HG03159 (cell line): ENCODE results near the gene ZSCAN18.

Experiments used
- ATAC-seq: cut with Tn5 transposase; IDR thresholded peaks from one replicate; pipeline ENCODE4 v1.9.1; 2021; ENCODE audit warnings: mild to moderate bottlenecking, moderate library complexity; ENCODE audit not compliant: unreplicated experiment

ZSCAN18 gene

DNA sequence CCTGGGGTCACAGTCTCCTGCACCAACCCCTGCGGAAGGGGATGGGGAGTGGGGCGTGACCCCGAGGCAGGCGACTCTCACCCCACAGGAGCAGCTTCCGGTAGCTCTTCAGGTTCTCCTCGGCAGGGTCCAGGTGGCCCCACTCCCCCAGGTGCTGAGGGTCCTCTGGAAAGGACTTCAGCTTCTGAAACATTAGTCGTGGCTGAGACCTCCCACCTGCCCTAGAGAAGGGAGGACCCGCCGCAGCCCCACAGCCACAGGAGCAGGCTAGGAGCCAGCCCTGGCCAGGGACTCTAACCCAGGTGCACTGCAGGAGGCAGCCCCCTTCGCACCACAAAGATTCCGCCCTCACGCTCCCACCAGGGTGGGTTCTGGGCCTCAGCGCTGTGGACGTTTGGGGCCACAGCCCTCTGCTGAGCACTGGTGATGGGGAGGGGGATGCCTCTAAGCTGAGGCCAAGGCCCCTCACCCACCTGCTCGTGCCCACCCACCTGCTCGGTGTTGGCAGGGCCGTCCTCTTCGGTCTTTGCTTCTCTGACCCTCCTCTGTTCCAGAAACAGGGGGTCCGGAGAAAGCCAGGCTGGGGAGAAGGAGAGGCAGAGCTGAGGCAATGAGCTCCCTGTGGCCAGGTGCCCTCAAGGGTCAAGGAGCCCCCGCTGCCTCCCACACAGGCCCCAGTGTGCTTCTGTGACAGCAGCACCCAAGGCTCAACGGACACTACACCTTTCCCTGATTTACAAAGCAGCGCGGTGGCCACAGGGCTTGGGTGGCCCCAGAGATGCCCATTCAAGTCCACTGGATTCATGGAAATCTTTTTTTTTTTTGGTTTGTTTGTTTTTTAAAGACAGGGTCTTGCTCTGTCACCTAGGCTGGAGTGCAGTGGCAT lies 11.0 kb downstream of the ZSCAN18 start:
- no peak for ATAC-seq

- no peak for ATAC-seq
These were observed 12.6 kb downstream of the ZSCAN18 start for GRCh38 chr19:58085348-58085875.

GRCh38 chr19:58084596-58085347 lies 13.3 kb downstream of the ZSCAN18 start:
- ATAC-seq, result no peak

DNA sequence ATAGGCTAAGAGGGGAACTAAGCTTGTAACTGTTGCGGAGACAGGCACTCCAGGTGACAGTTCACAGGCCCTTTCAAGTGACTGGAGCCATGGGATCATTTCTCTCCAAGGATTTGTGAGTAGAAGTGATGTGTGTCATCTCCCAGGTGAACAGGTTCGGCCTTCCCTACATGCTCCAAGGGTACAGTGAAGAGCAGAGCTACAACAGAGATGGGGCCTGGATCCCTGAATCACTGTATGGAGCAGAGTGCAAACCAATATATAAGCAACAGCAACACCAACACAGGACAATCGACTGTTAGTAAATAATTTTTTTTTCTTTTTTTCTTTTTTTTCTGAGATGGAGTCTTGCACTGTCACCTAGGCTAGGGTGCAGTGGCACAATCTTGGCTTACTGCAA lies 15.0 kb downstream of the ZSCAN18 start:
- no peak for ATAC-seq

DNA sequence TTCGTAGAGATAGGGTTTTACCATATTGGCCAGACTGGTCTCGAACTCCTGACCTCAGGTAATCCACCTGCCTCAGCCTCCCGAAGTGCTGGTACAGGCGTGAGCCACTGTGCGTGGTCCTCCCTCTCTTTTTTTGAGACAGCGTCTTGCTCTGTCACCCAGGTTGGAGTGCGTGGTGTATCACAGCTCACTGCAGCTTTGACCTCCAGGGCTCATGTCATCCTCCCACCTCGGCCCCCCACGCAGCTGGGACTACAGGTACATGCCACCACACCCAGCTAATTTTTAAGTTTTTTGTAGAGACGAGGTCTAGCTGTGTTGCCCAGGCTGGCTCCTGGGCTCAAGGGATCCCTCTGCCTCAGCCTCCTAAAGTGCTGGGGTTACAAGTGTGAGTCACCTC lies 18.2 kb downstream of the ZSCAN18 start:
- no peak for ATAC-seq

GRCh38 chr19:58067240-58067912 lies 30.7 kb downstream of the ZSCAN18 start:
- ATAC-seq, result no peak

DNA sequence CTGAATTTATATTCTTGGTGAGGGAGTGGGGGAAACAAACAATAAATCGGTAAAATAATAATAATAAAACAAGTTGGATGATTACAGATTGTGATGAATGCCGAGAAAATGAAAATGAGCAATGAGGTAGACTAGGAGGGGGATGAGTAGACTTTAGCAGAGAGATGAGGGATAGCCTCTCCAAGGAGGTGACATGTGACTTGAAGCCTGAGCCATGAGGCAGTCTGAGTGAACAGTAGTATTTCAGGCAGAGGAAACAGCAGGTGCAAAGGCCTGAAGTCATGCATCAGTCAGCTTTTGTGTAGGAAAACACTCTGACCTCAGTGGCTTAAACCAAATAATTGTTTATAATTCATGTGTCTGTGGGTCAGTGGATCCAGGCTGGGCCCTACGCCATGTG lies 34.3 kb downstream of the ZSCAN18 start:
- no peak for ATAC-seq

- ATAC-seq, result no peak
These were observed 37.8 kb downstream of the ZSCAN18 start for GRCh38 chr19:58060231-58060630.

DNA sequence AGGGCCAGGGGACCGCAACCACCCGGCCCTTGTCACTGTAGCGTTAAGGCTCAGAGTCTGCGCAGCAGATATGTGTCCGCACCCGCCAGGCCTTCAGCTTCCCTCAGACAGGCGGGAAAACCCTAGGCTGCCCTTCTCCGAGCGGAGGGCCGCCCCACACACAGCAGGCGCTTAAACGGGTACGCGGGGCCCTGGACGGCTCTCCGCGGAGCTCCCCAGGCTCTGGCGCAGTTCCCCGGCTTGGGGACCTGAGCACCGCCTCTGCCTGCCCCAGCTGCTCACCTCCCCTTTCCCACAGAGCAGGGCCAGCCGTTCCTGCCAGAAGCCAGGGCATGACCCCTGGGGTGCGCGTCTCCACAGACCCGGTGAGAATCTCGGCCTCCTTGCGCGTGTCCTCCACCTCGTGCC lies 38.4 kb downstream of the ZSCAN18 start:
- no peak for ATAC-seq

- ATAC-seq, result no peak
These were observed 38.9 kb downstream of the ZSCAN18 start, which contains the start of gene ZNF135 for GRCh38 chr19:58059003-58059670. TSS of gene ZNF135 (plus strand) at chr19:58059282. CDS start at chr19:58060003, 721 bp downstream.

GRCh38 chr19:58058467-58058866 lies 39.6 kb downstream of the ZSCAN18 start:
- ATAC-seq, result no peak

DNA sequence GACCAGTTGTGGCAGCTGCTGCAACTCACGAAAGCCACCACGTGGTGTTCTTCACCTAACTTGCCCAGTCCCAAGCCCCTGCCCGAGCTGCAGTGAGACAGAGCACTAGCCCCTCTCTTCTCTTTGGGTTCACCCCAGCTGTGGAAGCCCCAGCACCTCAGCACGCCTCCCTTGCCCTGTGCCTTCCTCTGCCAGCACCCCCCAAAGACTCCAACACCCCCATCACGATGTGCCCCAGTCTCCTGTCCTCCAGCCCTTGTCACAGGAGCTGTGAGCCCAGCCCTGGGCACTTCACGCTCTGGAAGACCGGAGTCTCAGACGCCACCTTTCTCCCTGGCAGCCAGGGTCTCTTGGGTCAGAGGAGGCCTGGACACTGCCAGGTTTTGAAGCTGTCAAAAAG lies 41.2 kb downstream of the ZSCAN18 start:
- no peak for ATAC-seq

DNA sequence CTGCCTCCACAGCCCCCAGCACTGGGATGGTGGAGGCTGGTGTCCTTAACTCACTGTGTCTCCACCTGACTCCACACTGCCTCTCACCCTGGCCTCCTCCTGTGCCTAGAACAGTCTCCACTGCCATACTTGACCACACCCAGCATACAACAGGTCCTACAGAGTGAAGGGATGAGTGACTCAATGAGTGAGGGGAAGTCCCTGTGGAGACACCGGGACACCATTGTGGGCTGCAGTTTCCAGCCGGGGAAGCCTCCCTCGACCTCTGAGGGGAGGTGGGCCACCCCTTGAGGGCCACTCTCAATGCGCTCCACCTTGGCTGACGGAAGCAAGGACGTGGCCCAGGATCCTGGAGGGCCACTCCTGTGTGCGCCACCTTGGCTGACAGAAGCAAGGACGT lies 41.8 kb downstream of the ZSCAN18 start:
- ATAC-seq, result no peak

GRCh38 chr19:58054901-58055874 lies 42.8 kb downstream of the ZSCAN18 start:
- no peak for ATAC-seq

- ATAC-seq, result no peak
These were observed 44.4 kb downstream of the ZSCAN18 start for GRCh38 chr19:58053480-58054156.

- ATAC-seq, result no peak
These were observed 45.8 kb downstream of the ZSCAN18 start for GRCh38 chr19:58052256-58052655.

GRCh38 chr19:58047672-58048071 lies 50.4 kb downstream of the ZSCAN18 start:
- ATAC-seq, result no peak

- ATAC-seq, result no peak
These were observed 51.2 kb downstream of the ZSCAN18 start for GRCh38 chr19:58046856-58047255.
